ENCODE data around the gene CD99.

DNA sequence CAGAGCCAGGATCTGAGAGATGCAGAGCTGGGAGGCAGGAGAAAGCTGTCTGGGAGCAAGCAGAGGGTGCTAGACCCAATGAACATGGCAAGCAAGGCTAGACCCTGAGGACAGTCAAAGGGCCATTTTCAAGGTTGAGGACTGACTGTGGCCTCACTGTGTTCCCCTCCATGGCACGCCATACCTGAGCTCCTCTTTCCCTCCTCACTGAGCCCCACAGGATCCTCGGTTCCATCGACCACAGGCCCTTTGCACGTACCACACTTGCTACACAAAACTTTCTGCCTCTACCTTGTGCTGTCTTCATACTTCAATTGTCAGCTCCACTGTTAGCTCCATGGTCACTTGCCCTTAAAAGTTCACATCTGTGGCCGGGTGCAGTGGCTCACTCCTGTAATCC is 45.5 kb upstream of the CD99 start:
- TF ChIP-seq YY1 (IDR thresholded peaks at IDR 0.05; ENCODE audit: insufficient read depth, insufficient read length) (no peak), ZNF274 (IDR thresholded peaks at IDR 0.05; ENCODE audit: low read depth, low read length) (no peak), SUZ12 (IDR thresholded peaks at IDR 0.05; ENCODE audit: extremely low read depth, insufficient read depth, insufficient read length) (no peak)
